ENCODE results near the gene PKD1L1.

- TF ChIP-seq CTCF (conservative IDR thresholded peaks at IDR 0.05; ENCODE audit: low read depth, low read length) = no peak
- no peak for TF ChIP-seq EZH2 (IDR thresholded peaks at IDR 0.05; ENCODE audit: borderline replicate concordance, low read depth, low read length, poor library complexity, severe bottlenecking)
These were observed 162.2 kb downstream of the PKD1L1 start for GRCh38 chr7:47785923-47786556.
